A549 (cell line): ENCODE data around the gene KCNK6.

Experiments
- CTCF ChIP-seq: fragments of >200 bp; sonication (Bioruptor Twin); formaldehyde crosslinking; IDR thresholded peaks from 3 replicates; pipeline ENCODE4 v1.5.1; 2016
- EP300 ChIP-seq, 2 experiments: fragments of >200 bp; sonication (Bioruptor Twin); formaldehyde crosslinking; IDR thresholded peaks; 2 replicates in 1 of 2; 3 replicates in 1 of 2; pipeline ENCODE4 v1.6.1; 2016 to 2017
- RAD21 ChIP-seq, 2 experiments: fragments of >200 bp in 1 of 2; sonication (Bioruptor Twin) in 1 of 2; formaldehyde crosslinking in 1 of 2; IDR thresholded peaks in 1 of 2; conservative IDR thresholded peaks in 1 of 2; 2 replicates in 1 of 2; 3 replicates in 1 of 2; pipeline ENCODE4 v1.6.1; 2012 to 2018; ENCODE audit warnings: inconsistent platforms in 1 of 2
- SMC3 ChIP-seq: fragments of >200 bp; sonication (Bioruptor Twin); formaldehyde crosslinking; IDR thresholded peaks from 3 replicates; pipeline ENCODE4 v1.6.1; 2018; ENCODE audit warnings: inconsistent platforms

GRCh38 chr19:38315657-38316476, 3.8 kb upstream of the KCNK6 start, which contains the start of gene YIF1B:
- TF ChIP-seq CTCF: no peak
- TF ChIP-seq SMC3: no peak
- TF ChIP-seq EP300 (IDR thresholded peaks at IDR 0.05): no peak
- TF ChIP-seq RAD21 (conservative IDR thresholded peaks at IDR 0.05 in 1 of 2, IDR thresholded peaks at IDR 0.05 in 1 of 2): no peak; a peak in 2 of 5 replicates
